Esophagus squamous epithelium (tissue), 5 donors: Measurements from ENCODE around the gene KCNMA1. TPM values are rescaled to one million over a fixed set of nuclear protein-coding genes. Genes with fewer than 3 reads are reported as not detected.
A peak's percentile ranks its signal among the peaks of the same experiment; 100 is the strongest.

Experiments
- DNase-seq: peaks from one replicate; lab custom pipeline; 2025; lab: John Stamatoyannopoulos, UW
- H3K27ac ChIP-seq, 4 donors: fragments of 200-600 bp; sonication (generic); one replicate each; pipeline ENCODE4 v1.5.1; 2016 to 2019; ENCODE audit warnings: mild to moderate bottlenecking in 1 of 4
- H3K27me3 ChIP-seq, 4 donors: fragments of 200-600 bp; sonication (generic); 1 replicate in 3 of 4; 2 replicates in 1 of 4; pipeline versions ENCODE4 v1.5.1 to v1.6.0; 2017 to 2021; ENCODE audit warnings: antibody characterized with exemption in 1 of 4
- H3K36me3 ChIP-seq, 3 donors: fragments of 200-600 bp; sonication (generic); one replicate each; pipeline ENCODE4 v1.5.1; 2016 to 2019
- H3K4me1 ChIP-seq, 3 donors: fragments of 200-600 bp; sonication (generic); one replicate each; pipeline ENCODE4 v1.5.1; 2017 to 2019
- H3K4me3 ChIP-seq, 4 donors: fragments of 200-600 bp; sonication (generic); 1 replicate in 3 of 4; 2 replicates in 1 of 4; pipeline ENCODE4 v1.5.1; 2016 to 2019; ENCODE audit warnings: mild to moderate bottlenecking in 2 of 4, moderate library complexity in 1 of 4
- H3K9me3 ChIP-seq, 3 donors: fragments of 200-600 bp; sonication (generic); one replicate each; pipeline ENCODE4 v1.5.1; 2016 to 2019
- POLR2A ChIP-seq, 4 donors: fragments of 450-650 bp; IDR thresholded peaks; one replicate each; pipeline ENCODE4 v1.6.1; 2017; ENCODE audit warnings: antibody characterized with exemption in 4 of 4, mild to moderate bottlenecking in 4 of 4, moderate library complexity in 3 of 4
- WGBS, 2 donors: methylation state at CpG; one replicate each; pipeline ENCODE4 v1.1.5; 2018; 5-methylcytosine and 5-hydroxymethylcytosine counted together
- intact Hi-C: fragments of 100-400 bp; cut with DNase I; formaldehyde crosslinking; loops from one replicate; pipeline ENCODE4 v1.15.0; 2022
- total RNA-seq, 4 donors: library from RNA; depleted of rRNA; stranded (reverse); fragments of >200 nt; gene quantifications; one replicate each; pipeline ENCODE4 v1.1.0, GENCODE V29; 2016
- TF ChIP-seq, protein P1 (sequence below), 6 experiments: fragments of 450-650 bp in 4 of 6; fragments of 200-600 bp in 2 of 6; sonication (generic) in 2 of 6; IDR thresholded peaks; one replicate each; pipeline ENCODE4 v1.5.1; 2016 to 2019; ENCODE audit warnings: antibody characterized with exemption in 6 of 6, mild to moderate bottlenecking in 4 of 6, moderate library complexity in 4 of 6
- donor health status: DM: yes; HTN: yes; CAD: no.

KCNMA1 gene
- total RNA-seq, 4 donors from 2014 or later, result 7.5 to 74.2 (median 18.0) TPM

DNA sequence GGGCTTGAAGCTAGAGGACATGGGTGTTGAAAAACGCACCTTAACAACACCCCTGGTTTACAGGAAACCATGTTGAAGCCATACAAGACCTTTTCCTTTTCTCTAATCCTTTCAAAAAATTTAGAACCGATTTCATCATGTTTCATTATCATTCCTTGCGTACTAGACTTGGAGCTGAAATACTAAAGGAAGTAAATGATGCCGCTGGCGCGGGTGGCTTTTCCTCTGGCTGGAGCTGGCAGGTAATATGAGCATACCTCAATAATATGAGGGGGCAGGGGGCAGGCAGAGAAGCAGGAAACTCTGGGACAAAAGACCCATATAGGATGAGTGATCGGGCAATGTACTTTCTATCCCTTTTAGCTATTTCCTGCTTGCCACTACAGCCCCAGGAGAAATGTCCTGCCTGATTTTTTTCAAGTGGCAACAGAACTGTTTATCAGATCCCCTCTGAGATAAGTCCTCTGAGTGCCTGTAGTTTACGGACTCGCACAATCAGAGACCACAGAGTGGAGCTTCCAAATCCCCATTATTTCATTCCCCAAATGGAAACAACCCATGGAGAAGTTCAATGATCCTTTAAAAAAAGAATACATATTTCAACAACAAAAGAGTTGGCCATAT is 450.1 kb downstream of the KCNMA1 start:
- 56 to 68% methylated on average over 9 of the region's 9 CpGs for WGBS, 2 donors
- H3K27me3 ChIP-seq, result no peaks in the 10 kb centered on the region
- no peaks in the 10 kb centered on the region for H3K4me1 ChIP-seq
- TF ChIP-seq, protein P1, sequence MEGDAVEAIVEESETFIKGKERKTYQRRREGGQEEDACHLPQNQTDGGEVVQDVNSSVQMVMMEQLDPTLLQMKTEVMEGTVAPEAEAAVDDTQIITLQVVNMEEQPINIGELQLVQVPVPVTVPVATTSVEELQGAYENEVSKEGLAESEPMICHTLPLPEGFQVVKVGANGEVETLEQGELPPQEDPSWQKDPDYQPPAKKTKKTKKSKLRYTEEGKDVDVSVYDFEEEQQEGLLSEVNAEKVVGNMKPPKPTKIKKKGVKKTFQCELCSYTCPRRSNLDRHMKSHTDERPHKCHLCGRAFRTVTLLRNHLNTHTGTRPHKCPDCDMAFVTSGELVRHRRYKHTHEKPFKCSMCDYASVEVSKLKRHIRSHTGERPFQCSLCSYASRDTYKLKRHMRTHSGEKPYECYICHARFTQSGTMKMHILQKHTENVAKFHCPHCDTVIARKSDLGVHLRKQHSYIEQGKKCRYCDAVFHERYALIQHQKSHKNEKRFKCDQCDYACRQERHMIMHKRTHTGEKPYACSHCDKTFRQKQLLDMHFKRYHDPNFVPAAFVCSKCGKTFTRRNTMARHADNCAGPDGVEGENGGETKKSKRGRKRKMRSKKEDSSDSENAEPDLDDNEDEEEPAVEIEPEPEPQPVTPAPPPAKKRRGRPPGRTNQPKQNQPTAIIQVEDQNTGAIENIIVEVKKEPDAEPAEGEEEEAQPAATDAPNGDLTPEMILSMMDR (IDR thresholded peaks at IDR 0.05), result no peak
- no peak for TF ChIP-seq POLR2A (IDR thresholded peaks at IDR 0.05)
- no peaks in the 10 kb centered on the region for H3K36me3 ChIP-seq
- H3K9me3 ChIP-seq, result no peaks in the 10 kb centered on the region
- no peak overlapping the region for H3K4me3 ChIP-seq
- DNase-seq, result no peak
- peak overlapping the region in 2 of 4 donors; percentile 14 to 39 for H3K27ac ChIP-seq
- intact Hi-C loops, result no loop called here

DNA sequence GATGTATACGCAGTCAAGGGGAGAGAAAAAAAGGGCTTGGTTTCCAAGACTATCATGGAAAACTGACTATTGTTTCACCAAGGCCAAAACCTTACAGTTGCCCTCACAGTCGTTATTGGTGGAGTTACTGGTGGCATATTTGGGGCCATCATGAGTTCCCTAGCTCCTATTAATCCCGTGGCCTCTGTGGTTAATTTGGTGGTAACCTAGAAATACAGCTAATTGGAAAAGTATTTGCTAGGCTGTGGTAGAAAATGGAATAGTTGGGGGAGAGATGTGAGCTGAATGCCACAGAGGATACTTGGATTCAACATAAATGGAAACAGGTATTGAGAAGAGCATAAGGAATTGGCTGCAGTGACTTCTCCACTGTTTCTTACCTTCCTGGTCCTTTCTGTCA is 450.7 kb downstream of the KCNMA1 start:
- H3K27ac ChIP-seq, result peak overlapping the region in 2 of 4 donors; percentile 14 to 39
- WGBS, 2 donors, result 77 to 88% methylated on average over 3 of the region's 3 CpGs
- intact Hi-C loops, result no loop called here

DNA sequence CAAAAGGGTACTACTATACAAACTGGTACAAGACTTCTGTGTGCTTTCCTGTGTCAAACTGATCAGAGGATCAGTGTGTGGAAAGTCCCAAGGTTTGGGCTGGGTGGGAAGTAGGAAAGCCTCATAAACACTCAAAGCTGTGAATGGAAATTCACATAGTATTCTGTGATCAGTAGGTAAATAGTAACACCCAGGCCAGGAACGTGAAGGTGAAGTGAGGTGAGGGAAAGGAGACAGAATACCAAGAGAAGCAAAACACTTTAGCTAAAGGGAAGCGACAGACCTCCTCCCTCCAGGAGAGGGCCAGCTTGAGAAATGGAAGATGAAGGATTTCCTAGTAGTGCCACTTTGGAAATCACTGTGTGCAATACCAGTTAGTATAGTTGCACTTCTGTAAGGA is 451.9 kb downstream of the KCNMA1 start:
- no peak for TF ChIP-seq POLR2A (IDR thresholded peaks at IDR 0.05)
- TF ChIP-seq, protein P1 (IDR thresholded peaks at IDR 0.05), result no peak
- Histone ChIP-seq H3K27ac (no peak overlapping the region), H3K4me1 (no peaks in the 10 kb centered on the region), H3K9me3 (no peaks in the 10 kb centered on the region), H3K27me3 (no peaks in the 10 kb centered on the region), H3K36me3 (no peaks in the 10 kb centered on the region), H3K4me3 (no peak overlapping the region)
- 62 to 66% methylated on average over 2 of the region's 2 CpGs for whole genome bisulfite sequencing, 2 donors
- intact Hi-C loops, result no loop called here
- no peak for DNase-seq

More for the DNA sequence above, 450.7 kb downstream of the KCNMA1 start:
- Histone ChIP-seq H3K27me3 (no peaks in the 10 kb centered on the region), H3K36me3 (no peaks in the 10 kb centered on the region), H3K9me3 (no peaks in the 10 kb centered on the region), H3K4me3 (no peak overlapping the region), H3K4me1 (no peaks in the 10 kb centered on the region)
- DNase-seq, result no peak
- TF ChIP-seq, protein P1 (IDR thresholded peaks at IDR 0.05), result no peak
- TF ChIP-seq POLR2A (IDR thresholded peaks at IDR 0.05), result no peak

DNA sequence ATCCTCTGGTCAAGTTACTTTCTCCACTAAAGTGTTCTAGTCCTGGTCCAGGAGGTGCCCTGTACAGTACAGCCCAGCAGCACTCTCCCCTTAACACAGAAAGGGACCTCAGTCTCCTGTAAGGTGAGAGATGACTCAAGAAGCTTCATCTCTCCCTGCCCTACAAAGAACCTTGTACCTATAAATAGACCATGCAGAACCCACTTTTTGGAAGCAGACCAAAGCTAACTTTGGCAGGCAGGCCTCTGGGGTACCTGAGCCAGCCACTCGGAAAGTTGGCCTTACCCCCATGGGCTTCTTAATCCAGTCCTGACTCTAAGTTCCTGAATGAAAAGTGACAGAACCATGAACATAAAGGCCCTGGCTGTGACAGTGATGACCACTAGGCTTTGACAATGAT is 454.8 kb downstream of the KCNMA1 start:
- Histone ChIP-seq H3K9me3 (no peaks in the 10 kb centered on the region), H3K27ac (no peak overlapping the region), H3K4me3 (no peak overlapping the region), H3K36me3 (no peaks in the 10 kb centered on the region), H3K27me3 (peaks cover 0 to 4% (median 0%) of the 10 kb centered on the region in 4 donors), H3K4me1 (peaks cover 0 to 10% (median 6%) of the 10 kb centered on the region in 3 donors)
- no peak for DNase-seq
- WGBS, 2 donors, result 33% methylated on average over 1 of the region's 1 CpG; no CpG with 5 or more reads in 1 of the 2 donors
- intact Hi-C loops, result no loop called here
- TF ChIP-seq POLR2A (IDR thresholded peaks at IDR 0.05), result no peak
- TF ChIP-seq, protein P1 (IDR thresholded peaks at IDR 0.05), result no peak

DNA sequence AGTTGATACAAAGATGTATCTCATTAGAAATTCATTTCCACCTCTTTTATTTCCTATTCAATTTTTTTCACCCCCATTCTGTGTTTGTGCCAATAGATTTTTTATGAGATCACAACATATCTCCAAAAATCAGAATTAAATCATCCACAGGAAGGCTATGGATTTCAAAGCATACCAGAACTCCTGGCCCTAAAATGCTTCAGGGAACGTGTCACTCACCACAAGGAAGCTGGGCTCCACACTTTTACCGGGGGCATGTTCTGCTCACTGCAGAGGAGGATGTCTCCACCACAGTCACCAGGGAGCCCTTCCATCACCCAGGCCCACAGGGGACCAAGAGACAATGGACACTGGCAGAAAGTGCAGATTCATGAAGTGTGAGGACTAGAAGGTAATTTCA is 456.8 kb downstream of the KCNMA1 start:
- no peaks in the 10 kb centered on the region for H3K36me3 ChIP-seq
- H3K9me3 ChIP-seq, result no peaks in the 10 kb centered on the region
- DNase-seq, result no peak
- H3K4me1 ChIP-seq, result peaks cover 0 to 10% (median 6%) of the 10 kb centered on the region in 3 donors
- no peak overlapping the region for H3K27ac ChIP-seq
- peaks cover 0 to 4% (median 0%) of the 10 kb centered on the region in 4 donors for H3K27me3 ChIP-seq
- 54 to 70% methylated on average over 2 of the region's 2 CpGs for WGBS, 2 donors
- no peak for TF ChIP-seq POLR2A (IDR thresholded peaks at IDR 0.05)
- TF ChIP-seq, protein P1 (IDR thresholded peaks at IDR 0.05), result no peak
- intact Hi-C loops, result no loop called here
- H3K4me3 ChIP-seq, result no peak overlapping the region
